ENCODE measurements around the gene AP5B1. TPM values are rescaled to one million over a fixed set of nuclear protein-coding genes. Genes with fewer than 3 reads are reported as not detected.

Gene AP5B1
- total and polyA plus RNA-seq, 9 of the 15 experiments (the other 6 are each of a cell fraction or from before 2014, with no cell fraction given), result 0.51 to 24.2 (median 5.1) TPM

DNA sequence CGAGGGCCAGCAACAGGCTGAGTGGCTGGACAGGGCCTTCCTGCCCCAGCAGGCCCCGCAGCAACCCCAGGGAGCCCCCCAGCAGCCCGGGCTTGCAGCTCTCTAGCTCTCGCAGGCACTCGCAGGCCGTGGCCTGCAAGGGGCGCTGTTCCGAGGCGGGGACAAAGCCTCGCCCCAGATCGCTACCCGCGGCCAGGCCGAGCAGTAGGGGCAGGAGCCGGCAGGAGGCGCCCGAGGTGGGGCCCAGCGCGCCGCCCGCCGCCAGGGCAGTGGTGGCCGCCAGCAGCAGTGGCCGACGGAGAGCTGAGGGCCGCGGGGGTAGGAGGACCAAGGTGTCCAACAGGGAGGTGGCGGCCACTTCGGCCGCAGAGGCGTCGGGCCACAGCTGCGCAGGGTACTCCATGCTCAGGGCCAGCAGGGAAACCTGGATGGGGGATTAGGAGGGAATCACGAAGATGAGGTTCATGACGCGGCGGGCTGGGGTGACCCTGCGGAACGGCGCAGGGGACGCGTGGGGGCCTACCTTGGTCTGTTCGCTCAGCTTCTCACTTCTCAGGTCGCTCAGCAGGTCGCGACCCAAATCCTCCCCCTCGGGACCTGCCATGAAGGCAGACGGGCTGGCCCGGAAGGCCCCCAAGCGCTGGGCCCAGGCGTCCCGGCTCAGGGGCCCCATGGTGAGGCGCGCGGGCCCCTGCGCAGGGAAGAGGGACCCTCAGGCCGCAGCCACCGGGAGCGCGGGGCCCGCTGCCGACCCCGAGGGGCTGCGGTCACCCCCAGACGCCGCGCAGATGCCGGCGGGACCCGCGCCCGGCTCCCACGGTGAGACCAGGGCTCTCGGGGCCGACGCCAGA lies 632 bp downstream of the AP5B1 start (continued):
- TF ChIP-seq SNIP1 (IDR thresholded peaks at IDR 0.05; ENCODE audit: low read depth) (peak; percentile 75; the same call in 1 of the 2 replicates), BHLHE40 (IDR thresholded peaks at IDR 0.05; ENCODE audit: low read length) (peak; percentile 21; the same call in 1 of the 2 replicates), CREBBP (IDR thresholded peaks at IDR 0.05; ENCODE audit: low read depth, low read length) (no peak), SIN3B (IDR thresholded peaks at IDR 0.05; ENCODE audit: low read depth) (peak; percentile 34; the same call in 1 of the 2 replicates), CBX1 (IDR thresholded peaks at IDR 0.05; ENCODE audit: low read depth) (peak; percentile 56), MAFK (IDR thresholded peaks at IDR 0.05; ENCODE audit: low read length) (no peak), HDGF (IDR thresholded peaks at IDR 0.05) (no peak), GATA2 (CRISPR knock-in tag; IDR thresholded peaks at IDR 0.05) (peak; percentile 36; the same call in 1 of the 2 replicates), KDM2B (CRISPR knock-in tag; IDR thresholded peaks at IDR 0.05) (no peak), ARHGAP35 (IDR thresholded peaks at IDR 0.05; ENCODE audit: partially characterized antibody) (no peak), MYC (IDR thresholded peaks at IDR 0.05; ENCODE audit: low read depth, low read length) (peak; percentile 72; the same call in 1 of the 2 replicates), MYC (CRISPR knock-in tag; IDR thresholded peaks at IDR 0.05; ENCODE audit: borderline replicate concordance, low read depth) (no peak), ZNF197 (CRISPR knock-in tag; IDR thresholded peaks at IDR 0.05; ENCODE audit: low read depth) (no peak), RFX5 (IDR thresholded peaks at IDR 0.05; ENCODE audit: low read depth, low read length) (no peak), MCM7 (IDR thresholded peaks at IDR 0.05) (no peak), ZNF740 (CRISPR knock-in tag; IDR thresholded peaks at IDR 0.05) (peak; percentile 19; the same call in 1 of the 2 replicates), ZNF740 (tag; IDR thresholded peaks at IDR 0.05) (no peak)
- TF ChIP-seq, protein P1, sequence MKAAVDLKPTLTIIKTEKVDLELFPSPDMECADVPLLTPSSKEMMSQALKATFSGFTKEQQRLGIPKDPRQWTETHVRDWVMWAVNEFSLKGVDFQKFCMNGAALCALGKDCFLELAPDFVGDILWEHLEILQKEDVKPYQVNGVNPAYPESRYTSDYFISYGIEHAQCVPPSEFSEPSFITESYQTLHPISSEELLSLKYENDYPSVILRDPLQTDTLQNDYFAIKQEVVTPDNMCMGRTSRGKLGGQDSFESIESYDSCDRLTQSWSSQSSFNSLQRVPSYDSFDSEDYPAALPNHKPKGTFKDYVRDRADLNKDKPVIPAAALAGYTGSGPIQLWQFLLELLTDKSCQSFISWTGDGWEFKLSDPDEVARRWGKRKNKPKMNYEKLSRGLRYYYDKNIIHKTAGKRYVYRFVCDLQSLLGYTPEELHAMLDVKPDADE (conservative IDR thresholded peaks at IDR 0.05; ENCODE audit: control insufficient read depth, low read depth, low read length), result peak; percentile 77; the same call in 1 of the 2 replicates
- TF ChIP-seq, protein P2, sequence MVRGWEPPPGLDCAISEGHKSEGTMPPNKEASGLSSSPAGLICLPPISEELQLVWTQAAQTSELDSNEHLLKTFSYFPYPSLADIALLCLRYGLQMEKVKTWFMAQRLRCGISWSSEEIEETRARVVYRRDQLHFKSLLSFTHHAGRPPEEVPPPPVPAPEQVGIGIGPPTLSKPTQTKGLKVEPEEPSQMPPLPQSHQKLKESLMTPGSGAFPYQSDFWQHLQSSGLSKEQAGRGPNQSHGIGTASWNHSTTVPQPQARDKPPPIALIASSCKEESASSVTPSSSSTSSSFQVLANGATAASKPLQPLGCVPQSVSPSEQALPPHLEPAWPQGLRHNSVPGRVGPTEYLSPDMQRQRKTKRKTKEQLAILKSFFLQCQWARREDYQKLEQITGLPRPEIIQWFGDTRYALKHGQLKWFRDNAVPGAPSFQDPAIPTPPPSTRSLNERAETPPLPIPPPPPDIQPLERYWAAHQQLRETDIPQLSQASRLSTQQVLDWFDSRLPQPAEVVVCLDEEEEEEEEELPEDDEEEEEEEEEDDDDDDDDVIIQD (CRISPR knock-in tag; IDR thresholded peaks at IDR 0.05), result no peak
- TF ChIP-seq, protein P3, sequence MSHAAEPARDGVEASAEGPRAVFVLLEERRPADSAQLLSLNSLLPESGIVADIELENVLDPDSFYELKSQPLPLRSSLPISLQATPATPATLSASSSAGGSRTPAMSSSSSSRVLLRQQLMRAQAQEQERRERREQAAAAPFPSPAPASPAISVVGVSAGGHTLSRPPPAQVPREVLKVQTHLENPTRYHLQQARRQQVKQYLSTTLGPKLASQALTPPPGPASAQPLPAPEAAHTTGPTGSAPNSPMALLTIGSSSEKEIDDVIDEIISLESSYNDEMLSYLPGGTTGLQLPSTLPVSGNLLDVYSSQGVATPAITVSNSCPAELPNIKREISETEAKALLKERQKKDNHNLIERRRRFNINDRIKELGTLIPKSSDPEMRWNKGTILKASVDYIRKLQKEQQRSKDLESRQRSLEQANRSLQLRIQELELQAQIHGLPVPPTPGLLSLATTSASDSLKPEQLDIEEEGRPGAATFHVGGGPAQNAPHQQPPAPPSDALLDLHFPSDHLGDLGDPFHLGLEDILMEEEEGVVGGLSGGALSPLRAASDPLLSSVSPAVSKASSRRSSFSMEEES (CRISPR knock-in tag; IDR thresholded peaks at IDR 0.05), result no peak
